A549 (cell line): ENCODE measurements around the gene SLC38A2.

Source experiments
- CEBPB ChIP-seq, 2 experiments: fragments of >200 bp in 1 of 2; sonication (Bioruptor Twin) in 1 of 2; formaldehyde crosslinking in 1 of 2; IDR thresholded peaks; 2 replicates each; pipeline ENCODE4 v1.6.1; 2012 to 2016
- EP300 ChIP-seq, 2 experiments: fragments of >200 bp; sonication (Bioruptor Twin); formaldehyde crosslinking; IDR thresholded peaks; 2 replicates in 1 of 2; 3 replicates in 1 of 2; pipeline ENCODE4 v1.6.1; 2016 to 2017
- MAFK ChIP-seq: fragments of 450-650 bp; IDR thresholded peaks from 2 replicates; pipeline ENCODE4 v1.6.1; 2014; ENCODE audit not compliant: partially characterized antibody
- RCOR1 ChIP-seq: fragments of 150-350 bp; IDR thresholded peaks from 2 replicates; pipeline ENCODE4 v1.6.1; 2014; ENCODE audit warnings: antibody characterized with exemption, low read length, low read depth
- ZNF302 ChIP-seq: fragments of 250-450 bp; sonication (Bioruptor Pico); IDR thresholded peaks from 2 replicates; pipeline ENCODE4 v1.9.0; 2021; ENCODE audit warnings: inconsistent platforms, mild to moderate bottlenecking, moderate library complexity
- TF ChIP-seq, protein P1 (sequence below): fragments of >200 bp; sonication (Bioruptor Twin); formaldehyde crosslinking; IDR thresholded peaks from 3 replicates; pipeline ENCODE4 v1.5.1; 2016
- TF ChIP-seq, protein P2 (sequence below): fragments of 450-650 bp; IDR thresholded peaks from 2 replicates; pipeline ENCODE4 v1.6.1; 2014; ENCODE audit warnings: antibody characterized with exemption
- TF ChIP-seq, protein P3 (sequence below): fragments of 200-600 bp; sonication (generic); IDR thresholded peaks from 2 replicates; pipeline ENCODE4 v1.6.1; 2016; ENCODE audit warnings: antibody characterized with exemption, mild to moderate bottlenecking, moderate library complexity
- TF ChIP-seq, protein P4 (sequence below): IDR thresholded peaks from 2 replicates; pipeline ENCODE4 v1.6.1; 2012
- TF ChIP-seq, protein P5 (sequence below): fragments of 150-350 bp; IDR thresholded peaks from 2 replicates; pipeline ENCODE4 v1.6.1; 2014; ENCODE audit warnings: low read depth, mild to moderate bottlenecking, low read length
- TF ChIP-seq, protein P6 (sequence below): fragments of >200 bp; sonication (Bioruptor Twin); formaldehyde crosslinking; IDR thresholded peaks from 3 replicates; pipeline ENCODE4 v1.6.1; 2016

DNA sequence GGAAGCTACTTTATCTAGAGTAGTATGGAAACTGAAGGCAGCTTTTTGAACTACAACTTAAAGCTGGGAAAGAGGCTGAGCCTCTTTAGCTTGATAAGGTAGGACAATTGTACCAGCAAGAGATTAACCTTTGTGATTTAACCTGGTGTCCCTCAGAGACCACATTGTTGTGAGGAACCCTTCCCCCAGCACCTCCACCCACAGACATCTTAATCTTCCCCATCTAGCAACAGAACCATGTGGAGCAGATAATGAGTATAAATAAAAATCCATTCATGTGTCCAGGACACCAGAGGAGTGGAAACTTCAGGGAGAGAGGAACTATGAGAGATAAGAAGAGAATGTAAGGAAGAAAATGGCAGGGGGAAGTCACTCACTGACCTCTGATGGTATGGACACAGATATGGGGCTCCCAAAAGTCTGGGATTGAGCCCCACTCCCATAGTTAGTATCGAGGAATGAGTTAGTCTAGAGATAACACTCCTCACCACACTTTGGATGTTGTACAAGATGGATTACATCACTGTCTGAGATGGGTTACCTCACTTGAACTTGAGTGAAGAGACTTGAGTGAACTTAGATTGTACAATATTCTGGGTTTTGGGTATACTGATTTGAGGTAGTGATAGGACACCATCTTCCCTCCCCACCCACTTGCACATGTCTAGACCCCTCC is 33.9 kb upstream of the SLC38A2 start:
- no peak for TF ChIP-seq EP300 (IDR thresholded peaks at IDR 0.05)
- TF ChIP-seq, protein P1, sequence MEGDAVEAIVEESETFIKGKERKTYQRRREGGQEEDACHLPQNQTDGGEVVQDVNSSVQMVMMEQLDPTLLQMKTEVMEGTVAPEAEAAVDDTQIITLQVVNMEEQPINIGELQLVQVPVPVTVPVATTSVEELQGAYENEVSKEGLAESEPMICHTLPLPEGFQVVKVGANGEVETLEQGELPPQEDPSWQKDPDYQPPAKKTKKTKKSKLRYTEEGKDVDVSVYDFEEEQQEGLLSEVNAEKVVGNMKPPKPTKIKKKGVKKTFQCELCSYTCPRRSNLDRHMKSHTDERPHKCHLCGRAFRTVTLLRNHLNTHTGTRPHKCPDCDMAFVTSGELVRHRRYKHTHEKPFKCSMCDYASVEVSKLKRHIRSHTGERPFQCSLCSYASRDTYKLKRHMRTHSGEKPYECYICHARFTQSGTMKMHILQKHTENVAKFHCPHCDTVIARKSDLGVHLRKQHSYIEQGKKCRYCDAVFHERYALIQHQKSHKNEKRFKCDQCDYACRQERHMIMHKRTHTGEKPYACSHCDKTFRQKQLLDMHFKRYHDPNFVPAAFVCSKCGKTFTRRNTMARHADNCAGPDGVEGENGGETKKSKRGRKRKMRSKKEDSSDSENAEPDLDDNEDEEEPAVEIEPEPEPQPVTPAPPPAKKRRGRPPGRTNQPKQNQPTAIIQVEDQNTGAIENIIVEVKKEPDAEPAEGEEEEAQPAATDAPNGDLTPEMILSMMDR = no peak
- TF ChIP-seq, protein P2, sequence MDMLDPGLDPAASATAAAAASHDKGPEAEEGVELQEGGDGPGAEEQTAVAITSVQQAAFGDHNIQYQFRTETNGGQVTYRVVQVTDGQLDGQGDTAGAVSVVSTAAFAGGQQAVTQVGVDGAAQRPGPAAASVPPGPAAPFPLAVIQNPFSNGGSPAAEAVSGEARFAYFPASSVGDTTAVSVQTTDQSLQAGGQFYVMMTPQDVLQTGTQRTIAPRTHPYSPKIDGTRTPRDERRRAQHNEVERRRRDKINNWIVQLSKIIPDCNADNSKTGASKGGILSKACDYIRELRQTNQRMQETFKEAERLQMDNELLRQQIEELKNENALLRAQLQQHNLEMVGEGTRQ = no peak
- no peak for TF ChIP-seq ZNF302 (CRISPR knock-in tag)
- TF ChIP-seq CEBPB (IDR thresholded peaks at IDR 0.05) = no peak
- TF ChIP-seq, protein P3, sequence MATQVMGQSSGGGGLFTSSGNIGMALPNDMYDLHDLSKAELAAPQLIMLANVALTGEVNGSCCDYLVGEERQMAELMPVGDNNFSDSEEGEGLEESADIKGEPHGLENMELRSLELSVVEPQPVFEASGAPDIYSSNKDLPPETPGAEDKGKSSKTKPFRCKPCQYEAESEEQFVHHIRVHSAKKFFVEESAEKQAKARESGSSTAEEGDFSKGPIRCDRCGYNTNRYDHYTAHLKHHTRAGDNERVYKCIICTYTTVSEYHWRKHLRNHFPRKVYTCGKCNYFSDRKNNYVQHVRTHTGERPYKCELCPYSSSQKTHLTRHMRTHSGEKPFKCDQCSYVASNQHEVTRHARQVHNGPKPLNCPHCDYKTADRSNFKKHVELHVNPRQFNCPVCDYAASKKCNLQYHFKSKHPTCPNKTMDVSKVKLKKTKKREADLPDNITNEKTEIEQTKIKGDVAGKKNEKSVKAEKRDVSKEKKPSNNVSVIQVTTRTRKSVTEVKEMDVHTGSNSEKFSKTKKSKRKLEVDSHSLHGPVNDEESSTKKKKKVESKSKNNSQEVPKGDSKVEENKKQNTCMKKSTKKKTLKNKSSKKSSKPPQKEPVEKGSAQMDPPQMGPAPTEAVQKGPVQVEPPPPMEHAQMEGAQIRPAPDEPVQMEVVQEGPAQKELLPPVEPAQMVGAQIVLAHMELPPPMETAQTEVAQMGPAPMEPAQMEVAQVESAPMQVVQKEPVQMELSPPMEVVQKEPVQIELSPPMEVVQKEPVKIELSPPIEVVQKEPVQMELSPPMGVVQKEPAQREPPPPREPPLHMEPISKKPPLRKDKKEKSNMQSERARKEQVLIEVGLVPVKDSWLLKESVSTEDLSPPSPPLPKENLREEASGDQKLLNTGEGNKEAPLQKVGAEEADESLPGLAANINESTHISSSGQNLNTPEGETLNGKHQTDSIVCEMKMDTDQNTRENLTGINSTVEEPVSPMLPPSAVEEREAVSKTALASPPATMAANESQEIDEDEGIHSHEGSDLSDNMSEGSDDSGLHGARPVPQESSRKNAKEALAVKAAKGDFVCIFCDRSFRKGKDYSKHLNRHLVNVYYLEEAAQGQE = no peak
- TF ChIP-seq, protein P4, sequence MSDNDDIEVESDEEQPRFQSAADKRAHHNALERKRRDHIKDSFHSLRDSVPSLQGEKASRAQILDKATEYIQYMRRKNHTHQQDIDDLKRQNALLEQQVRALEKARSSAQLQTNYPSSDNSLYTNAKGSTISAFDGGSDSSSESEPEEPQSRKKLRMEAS = no peak
- TF ChIP-seq, protein P5, sequence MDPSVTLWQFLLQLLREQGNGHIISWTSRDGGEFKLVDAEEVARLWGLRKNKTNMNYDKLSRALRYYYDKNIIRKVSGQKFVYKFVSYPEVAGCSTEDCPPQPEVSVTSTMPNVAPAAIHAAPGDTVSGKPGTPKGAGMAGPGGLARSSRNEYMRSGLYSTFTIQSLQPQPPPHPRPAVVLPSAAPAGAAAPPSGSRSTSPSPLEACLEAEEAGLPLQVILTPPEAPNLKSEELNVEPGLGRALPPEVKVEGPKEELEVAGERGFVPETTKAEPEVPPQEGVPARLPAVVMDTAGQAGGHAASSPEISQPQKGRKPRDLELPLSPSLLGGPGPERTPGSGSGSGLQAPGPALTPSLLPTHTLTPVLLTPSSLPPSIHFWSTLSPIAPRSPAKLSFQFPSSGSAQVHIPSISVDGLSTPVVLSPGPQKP = no peak
- TF ChIP-seq, protein P6, sequence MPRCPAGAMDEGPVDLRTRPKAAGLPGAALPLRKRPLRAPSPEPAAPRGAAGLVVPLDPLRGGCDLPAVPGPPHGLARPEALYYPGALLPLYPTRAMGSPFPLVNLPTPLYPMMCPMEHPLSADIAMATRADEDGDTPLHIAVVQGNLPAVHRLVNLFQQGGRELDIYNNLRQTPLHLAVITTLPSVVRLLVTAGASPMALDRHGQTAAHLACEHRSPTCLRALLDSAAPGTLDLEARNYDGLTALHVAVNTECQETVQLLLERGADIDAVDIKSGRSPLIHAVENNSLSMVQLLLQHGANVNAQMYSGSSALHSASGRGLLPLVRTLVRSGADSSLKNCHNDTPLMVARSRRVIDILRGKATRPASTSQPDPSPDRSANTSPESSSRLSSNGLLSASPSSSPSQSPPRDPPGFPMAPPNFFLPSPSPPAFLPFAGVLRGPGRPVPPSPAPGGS = no peak
- no peak for TF ChIP-seq RCOR1
- TF ChIP-seq MAFK = no peak
